ENCODE data around the gene RNF214. TPM values are rescaled to one million over a fixed set of nuclear protein-coding genes. Genes with fewer than 3 reads are reported as not detected.
"Not testable (repeated sequence)": the region's sequence is repeated elsewhere in the genome, so short reads cannot be mapped to it uniquely, and the experiment has no call there.

RNF214 gene
- total RNA-seq, 1 experiment from 2014 or later: 28.1 TPM

DNA sequence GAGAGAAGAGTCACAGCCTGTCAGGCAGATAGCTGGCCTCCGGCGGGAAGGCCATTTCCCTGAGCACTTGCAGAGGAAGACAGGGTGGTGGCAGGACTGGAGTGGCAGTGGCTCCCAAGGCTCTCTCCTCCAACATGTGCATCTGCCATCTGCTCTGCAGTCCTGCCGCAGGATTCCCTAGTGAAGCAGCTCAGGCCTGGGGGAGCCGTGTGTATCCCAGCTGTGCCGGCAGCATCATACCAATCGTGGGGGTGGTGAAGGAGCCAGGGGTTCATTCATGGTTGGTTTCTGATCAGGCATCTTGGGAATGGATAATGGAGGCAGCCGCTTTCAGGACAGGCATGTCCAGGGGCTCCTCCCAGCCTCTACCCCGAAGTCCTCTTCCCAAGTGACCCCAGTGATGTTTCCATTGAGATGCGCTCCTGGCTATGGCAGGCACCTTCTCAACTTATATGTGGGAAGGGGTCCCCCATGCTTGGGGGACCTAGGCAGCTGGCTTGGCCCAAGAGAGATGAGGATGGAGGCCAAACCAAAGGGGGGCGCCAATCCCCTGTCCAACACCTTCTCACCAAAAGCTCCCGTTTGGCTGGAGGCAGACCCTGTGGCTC lies 27.2 kb upstream of the RNF214 start:
- no peak overlapping the region for H3K4me2 ChIP-seq
- H3K9me2 ChIP-seq (ENCODE audit: insufficient read depth): no peaks in the 10 kb centered on the region
- peaks cover 4% of the 10 kb centered on the region; the same call in 1 of the 2 replicates for H3F3A ChIP-seq (ENCODE audit: insufficient read depth, low read depth)
- no peaks in the 10 kb centered on the region for H3K4me1 ChIP-seq (replicated peaks; ENCODE audit: insufficient read depth)
- intact Hi-C loops (cut with micrococcal nuclease; ENCODE audit: unreplicated experiment): no loop called here
- ChIA-PET CTCF (no interaction called here), POLR2A (ENCODE audit: unreplicated experiment) (no interaction called here)
- no peak for TF ChIP-seq EZH2 (IDR thresholded peaks at IDR 0.05; ENCODE audit: low read depth)
- TF ChIP-seq, protein P1, sequence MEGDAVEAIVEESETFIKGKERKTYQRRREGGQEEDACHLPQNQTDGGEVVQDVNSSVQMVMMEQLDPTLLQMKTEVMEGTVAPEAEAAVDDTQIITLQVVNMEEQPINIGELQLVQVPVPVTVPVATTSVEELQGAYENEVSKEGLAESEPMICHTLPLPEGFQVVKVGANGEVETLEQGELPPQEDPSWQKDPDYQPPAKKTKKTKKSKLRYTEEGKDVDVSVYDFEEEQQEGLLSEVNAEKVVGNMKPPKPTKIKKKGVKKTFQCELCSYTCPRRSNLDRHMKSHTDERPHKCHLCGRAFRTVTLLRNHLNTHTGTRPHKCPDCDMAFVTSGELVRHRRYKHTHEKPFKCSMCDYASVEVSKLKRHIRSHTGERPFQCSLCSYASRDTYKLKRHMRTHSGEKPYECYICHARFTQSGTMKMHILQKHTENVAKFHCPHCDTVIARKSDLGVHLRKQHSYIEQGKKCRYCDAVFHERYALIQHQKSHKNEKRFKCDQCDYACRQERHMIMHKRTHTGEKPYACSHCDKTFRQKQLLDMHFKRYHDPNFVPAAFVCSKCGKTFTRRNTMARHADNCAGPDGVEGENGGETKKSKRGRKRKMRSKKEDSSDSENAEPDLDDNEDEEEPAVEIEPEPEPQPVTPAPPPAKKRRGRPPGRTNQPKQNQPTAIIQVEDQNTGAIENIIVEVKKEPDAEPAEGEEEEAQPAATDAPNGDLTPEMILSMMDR (conservative IDR thresholded peaks at IDR 0.05): no peak
- no peaks in the 10 kb centered on the region for H3K36me3 ChIP-seq (ENCODE audit: low read depth)
- no peaks in the 10 kb centered on the region for H4K20me1 ChIP-seq (ENCODE audit: insufficient read depth)
- no peak for DNase-seq
- H2AFZ ChIP-seq: no peak overlapping the region
- no TSS peak for BruUV-seq (replicated peaks)
- no peaks in the 10 kb centered on the region for H3K27me3 ChIP-seq (ENCODE audit: insufficient read depth, low read depth)
- H3K9me3 ChIP-seq (ENCODE audit: insufficient read depth, low read depth): no peaks in the 10 kb centered on the region
- no peaks in the 10 kb centered on the region for H3K79me2 ChIP-seq (ENCODE audit: low read depth)
- no peak overlapping the region for H3K27ac ChIP-seq
- no peak overlapping the region for H3K4me3 ChIP-seq

GRCh38 chr11:117206111-117206510 lies 26.4 kb upstream of the RNF214 start:
- H3K9me2 ChIP-seq (ENCODE audit: insufficient read depth); H3K36me3 ChIP-seq (ENCODE audit: low read depth); H3K27ac ChIP-seq; intact Hi-C loops (cut with micrococcal nuclease; ENCODE audit: unreplicated experiment); H3K79me2 ChIP-seq (ENCODE audit: low read depth); H2AFZ ChIP-seq; H3K4me3 ChIP-seq; H3K4me2 ChIP-seq; POLR2A ChIA-PET (ENCODE audit: unreplicated experiment); H3F3A ChIP-seq (ENCODE audit: insufficient read depth, low read depth); CTCF ChIA-PET; H3K4me1 ChIP-seq (replicated peaks; ENCODE audit: insufficient read depth); H3K9me3 ChIP-seq (ENCODE audit: insufficient read depth, low read depth); H4K20me1 ChIP-seq (ENCODE audit: insufficient read depth); DNase-seq; H3K27me3 ChIP-seq (ENCODE audit: insufficient read depth, low read depth): not testable (repeated sequence)
- TSS peak; percentile 79 for BruUV-seq (replicated peaks)

DNA sequence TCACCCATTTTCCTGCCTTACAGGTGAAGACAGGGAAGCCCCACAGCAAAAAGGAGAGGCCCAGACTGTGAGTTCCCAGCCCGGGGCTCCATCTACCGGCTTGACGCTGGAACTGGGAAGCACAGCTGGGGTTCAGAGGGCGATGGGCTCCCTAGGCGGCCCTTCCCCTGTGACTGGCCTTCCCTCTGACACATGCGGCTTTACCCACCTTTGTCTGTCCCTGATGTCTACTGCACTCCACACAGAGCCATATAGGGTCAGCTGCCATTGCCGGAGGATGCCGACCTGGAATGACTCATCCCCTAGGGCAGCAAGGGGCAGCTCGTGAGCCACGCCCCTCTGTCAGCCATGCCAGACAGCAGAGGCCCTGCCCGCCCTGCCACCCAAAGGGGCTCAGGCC lies 25.6 kb upstream of the RNF214 start:
- intact Hi-C loops (cut with micrococcal nuclease; ENCODE audit: unreplicated experiment); H3K9me2 ChIP-seq (ENCODE audit: insufficient read depth): not testable (repeated sequence)

DNA sequence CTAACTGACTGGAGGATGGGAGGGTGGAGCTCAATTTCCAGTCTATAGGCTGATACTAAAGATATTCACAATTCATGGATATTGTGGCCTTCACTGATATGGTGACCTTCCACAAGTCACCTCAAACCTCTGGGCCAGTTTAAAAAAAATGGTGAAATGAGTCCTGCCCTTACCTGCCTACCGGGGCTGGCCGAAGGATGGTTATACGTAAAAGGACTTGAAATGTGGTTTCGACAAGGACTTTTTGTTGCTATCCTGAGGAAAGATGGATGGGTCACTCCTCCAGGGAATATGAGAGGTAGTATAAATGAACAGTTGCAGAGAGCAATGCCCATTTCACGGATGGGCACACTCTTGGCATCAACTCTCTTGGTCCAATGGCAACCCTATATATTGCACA lies 25.0 kb upstream of the RNF214 start:
- DNase-seq; intact Hi-C loops (cut with micrococcal nuclease; ENCODE audit: unreplicated experiment): not testable (repeated sequence)

More for the DNA sequence above, 25.6 kb upstream of the RNF214 start:
- H2AFZ ChIP-seq; H3K4me1 ChIP-seq (replicated peaks; ENCODE audit: insufficient read depth); H4K20me1 ChIP-seq (ENCODE audit: insufficient read depth); POLR2A ChIA-PET (ENCODE audit: unreplicated experiment); H3K36me3 ChIP-seq (ENCODE audit: low read depth); H3K4me2 ChIP-seq; H3K27me3 ChIP-seq (ENCODE audit: insufficient read depth, low read depth); H3K4me3 ChIP-seq; CTCF ChIA-PET; BruUV-seq (replicated peaks); H3K9me3 ChIP-seq (ENCODE audit: insufficient read depth, low read depth); H3F3A ChIP-seq (ENCODE audit: insufficient read depth, low read depth); H3K27ac ChIP-seq; H3K79me2 ChIP-seq (ENCODE audit: low read depth): not testable (repeated sequence)
- DNase-seq: peak in 1 of 2 experiments; percentile 52

GRCh38 chr11:117208710-117209109 lies 23.8 kb upstream of the RNF214 start:
- H4K20me1 ChIP-seq (ENCODE audit: insufficient read depth); BruUV-seq (replicated peaks); H3K79me2 ChIP-seq (ENCODE audit: low read depth); H3K9me2 ChIP-seq (ENCODE audit: insufficient read depth); H3K4me3 ChIP-seq; H3K9me3 ChIP-seq (ENCODE audit: insufficient read depth, low read depth); H3K4me1 ChIP-seq (replicated peaks; ENCODE audit: insufficient read depth); DNase-seq; H3K4me2 ChIP-seq; H2AFZ ChIP-seq; H3K27ac ChIP-seq; H3K27me3 ChIP-seq (ENCODE audit: insufficient read depth, low read depth); CTCF ChIA-PET; H3F3A ChIP-seq (ENCODE audit: insufficient read depth, low read depth); H3K36me3 ChIP-seq (ENCODE audit: low read depth); intact Hi-C loops (cut with micrococcal nuclease; ENCODE audit: unreplicated experiment); POLR2A ChIA-PET (ENCODE audit: unreplicated experiment): not testable (repeated sequence)

More for the DNA sequence above, 25.0 kb upstream of the RNF214 start:
- H3K9me3 ChIP-seq (ENCODE audit: insufficient read depth, low read depth); H3K27me3 ChIP-seq (ENCODE audit: insufficient read depth, low read depth); H4K20me1 ChIP-seq (ENCODE audit: insufficient read depth); H3K79me2 ChIP-seq (ENCODE audit: low read depth); CTCF ChIA-PET; H3K9me2 ChIP-seq (ENCODE audit: insufficient read depth); H3F3A ChIP-seq (ENCODE audit: insufficient read depth, low read depth); H3K36me3 ChIP-seq (ENCODE audit: low read depth); H3K27ac ChIP-seq; BruUV-seq (replicated peaks); POLR2A ChIA-PET (ENCODE audit: unreplicated experiment); H2AFZ ChIP-seq; H3K4me3 ChIP-seq; H3K4me1 ChIP-seq (replicated peaks; ENCODE audit: insufficient read depth); H3K4me2 ChIP-seq: not testable (repeated sequence)

DNA sequence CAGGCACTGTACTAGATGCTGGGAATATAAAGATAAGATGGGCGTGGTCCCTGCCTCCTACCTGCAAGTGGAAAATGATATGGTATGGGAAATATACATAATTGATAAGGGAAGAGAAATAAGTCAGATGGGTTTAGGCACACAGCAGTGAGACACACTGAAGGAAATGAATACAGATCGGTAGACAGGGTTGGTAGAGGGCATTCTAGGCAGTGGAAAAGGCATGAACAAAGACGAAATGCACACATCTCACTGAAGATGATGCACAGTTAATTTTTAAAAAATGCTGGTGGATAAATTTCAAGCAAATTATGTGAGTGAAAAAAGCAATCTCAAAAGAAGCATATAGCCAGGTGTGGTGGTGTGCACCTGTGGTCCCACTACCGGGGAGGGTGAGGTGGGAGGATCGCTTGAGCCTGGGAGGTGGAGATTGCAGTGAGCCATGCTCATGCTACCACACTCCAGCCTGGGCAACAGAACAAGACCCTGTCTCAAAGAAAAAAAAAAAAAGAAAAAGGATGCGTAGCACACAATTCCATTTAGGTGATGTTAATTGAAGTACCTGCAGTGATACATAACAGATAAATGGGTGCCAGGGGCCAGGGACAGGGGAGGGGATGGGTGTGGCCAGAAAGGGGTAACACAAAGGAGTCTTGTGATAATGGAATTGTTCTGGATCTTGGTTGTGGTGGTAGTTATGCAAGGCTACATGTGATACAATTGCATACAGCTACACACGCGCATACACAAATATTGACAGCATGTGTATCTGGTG lies 22.9 kb upstream of the RNF214 start:
- H3K36me3 ChIP-seq (ENCODE audit: low read depth); H2AFZ ChIP-seq; H3K4me2 ChIP-seq; H3K27ac ChIP-seq; H3K4me3 ChIP-seq; POLR2A ChIA-PET (ENCODE audit: unreplicated experiment); DNase-seq; BruUV-seq (replicated peaks); H3K9me3 ChIP-seq (ENCODE audit: insufficient read depth, low read depth); H4K20me1 ChIP-seq (ENCODE audit: insufficient read depth); CTCF ChIA-PET; intact Hi-C loops (cut with micrococcal nuclease; ENCODE audit: unreplicated experiment); H3F3A ChIP-seq (ENCODE audit: insufficient read depth, low read depth); H3K27me3 ChIP-seq (ENCODE audit: insufficient read depth, low read depth); H3K9me2 ChIP-seq (ENCODE audit: insufficient read depth); H3K79me2 ChIP-seq (ENCODE audit: low read depth); H3K4me1 ChIP-seq (replicated peaks; ENCODE audit: insufficient read depth): not testable (repeated sequence)
